GM12874 (cell line): ENCODE data around the gene CDH13.

ENCODE experiments used
- TF ChIP-seq, protein P1 (sequence below): IDR thresholded peaks from 2 replicates; pipeline ENCODE4 v1.5.1; 2011; ENCODE audit warnings: low read depth, mild to moderate bottlenecking, control low read depth, low read length, moderate library complexity; ENCODE audit not compliant: insufficient read depth

Gene CDH13

DNA sequence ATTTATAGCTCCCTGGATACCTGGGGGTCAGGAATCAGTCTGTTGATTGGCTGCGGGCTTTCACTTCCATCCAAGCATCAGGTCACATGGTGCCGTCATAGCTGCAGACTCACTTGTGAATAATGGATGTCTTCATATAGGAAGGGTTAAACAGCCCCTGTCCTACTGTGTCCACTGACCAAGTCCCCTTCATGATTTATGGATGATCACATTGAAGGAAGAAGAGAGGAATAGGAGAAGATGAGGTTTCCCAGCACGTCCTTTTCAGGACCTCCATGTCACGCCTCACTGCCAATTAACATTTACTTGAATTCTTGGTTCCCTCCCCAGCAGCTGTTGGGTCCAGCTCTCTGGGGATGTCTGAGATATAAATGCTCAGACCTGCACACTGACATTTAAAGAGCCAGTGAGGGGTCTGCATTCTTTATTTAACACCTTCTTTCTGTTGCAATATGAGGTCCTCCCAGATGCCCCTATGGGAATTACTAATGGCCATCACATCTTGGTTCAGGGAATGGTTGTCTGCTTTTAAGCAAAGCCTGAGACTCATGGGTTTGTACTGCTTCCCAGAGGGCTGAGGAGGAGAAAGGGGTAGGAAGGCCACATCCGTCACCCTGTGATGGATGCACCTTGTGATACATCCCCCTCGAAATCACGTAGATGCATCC lies 950.4 kb downstream of the CDH13 start:
- TF ChIP-seq, protein P1, sequence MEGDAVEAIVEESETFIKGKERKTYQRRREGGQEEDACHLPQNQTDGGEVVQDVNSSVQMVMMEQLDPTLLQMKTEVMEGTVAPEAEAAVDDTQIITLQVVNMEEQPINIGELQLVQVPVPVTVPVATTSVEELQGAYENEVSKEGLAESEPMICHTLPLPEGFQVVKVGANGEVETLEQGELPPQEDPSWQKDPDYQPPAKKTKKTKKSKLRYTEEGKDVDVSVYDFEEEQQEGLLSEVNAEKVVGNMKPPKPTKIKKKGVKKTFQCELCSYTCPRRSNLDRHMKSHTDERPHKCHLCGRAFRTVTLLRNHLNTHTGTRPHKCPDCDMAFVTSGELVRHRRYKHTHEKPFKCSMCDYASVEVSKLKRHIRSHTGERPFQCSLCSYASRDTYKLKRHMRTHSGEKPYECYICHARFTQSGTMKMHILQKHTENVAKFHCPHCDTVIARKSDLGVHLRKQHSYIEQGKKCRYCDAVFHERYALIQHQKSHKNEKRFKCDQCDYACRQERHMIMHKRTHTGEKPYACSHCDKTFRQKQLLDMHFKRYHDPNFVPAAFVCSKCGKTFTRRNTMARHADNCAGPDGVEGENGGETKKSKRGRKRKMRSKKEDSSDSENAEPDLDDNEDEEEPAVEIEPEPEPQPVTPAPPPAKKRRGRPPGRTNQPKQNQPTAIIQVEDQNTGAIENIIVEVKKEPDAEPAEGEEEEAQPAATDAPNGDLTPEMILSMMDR: no peak

DNA sequence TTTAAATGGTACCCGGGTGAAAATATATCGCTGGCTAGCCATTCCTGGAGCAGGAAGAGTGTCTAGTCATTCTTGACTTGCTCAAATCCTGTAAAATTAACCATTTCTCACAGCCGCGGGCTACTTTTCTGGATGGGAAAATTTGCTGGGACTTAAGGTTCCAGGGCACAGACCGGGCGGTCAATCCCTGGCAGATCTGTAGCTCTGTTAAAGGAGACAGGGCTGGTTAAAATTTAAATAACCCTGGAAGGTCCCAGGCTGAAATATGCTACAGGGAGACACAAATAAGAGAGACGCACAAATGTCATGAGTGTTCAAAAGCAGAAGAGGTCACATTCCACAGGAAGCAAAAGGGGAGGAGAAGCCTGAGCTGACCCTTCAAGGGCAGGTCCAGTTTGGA lies 951.4 kb downstream of the CDH13 start:
- TF ChIP-seq, protein P1: no peak

DNA sequence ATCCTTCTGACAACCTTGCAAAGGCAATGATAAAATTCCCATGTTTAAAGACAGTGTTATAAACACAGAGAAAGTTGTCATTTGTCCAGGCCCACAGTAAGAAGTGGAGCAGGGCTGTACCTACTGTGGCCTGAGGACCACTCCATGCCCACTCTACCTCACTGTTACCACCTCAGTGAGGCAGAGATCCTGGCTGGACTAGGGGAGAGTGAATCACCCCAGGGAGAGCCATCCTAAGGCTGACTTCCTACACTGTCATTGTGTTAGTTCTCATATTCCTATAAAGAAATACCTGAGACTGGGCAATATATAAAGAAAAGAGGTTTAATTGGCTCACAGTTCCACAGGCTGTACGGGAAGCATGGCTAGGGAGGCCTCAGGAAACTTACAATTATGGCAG lies 952.3 kb downstream of the CDH13 start:
- TF ChIP-seq, protein P1: no peak

DNA sequence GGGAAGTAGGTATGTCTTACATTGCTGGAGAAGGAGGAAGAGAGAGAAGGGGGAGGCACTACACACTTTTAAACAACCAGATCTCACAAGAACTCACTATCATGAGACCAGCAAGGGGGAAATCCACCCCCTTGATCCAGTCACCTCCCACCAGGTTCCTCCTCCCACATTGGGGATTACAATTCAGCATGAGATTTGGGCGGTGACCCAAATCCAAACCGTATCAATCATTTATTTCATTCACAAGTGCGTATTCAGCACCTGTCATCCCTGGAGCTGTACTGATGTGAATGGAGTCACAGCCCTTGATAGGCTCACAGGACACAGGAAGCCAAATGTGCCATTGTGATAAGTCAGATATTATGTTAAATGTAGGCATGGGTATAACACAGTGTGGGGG lies 952.7 kb downstream of the CDH13 start:
- TF ChIP-seq, protein P1: no peak

DNA sequence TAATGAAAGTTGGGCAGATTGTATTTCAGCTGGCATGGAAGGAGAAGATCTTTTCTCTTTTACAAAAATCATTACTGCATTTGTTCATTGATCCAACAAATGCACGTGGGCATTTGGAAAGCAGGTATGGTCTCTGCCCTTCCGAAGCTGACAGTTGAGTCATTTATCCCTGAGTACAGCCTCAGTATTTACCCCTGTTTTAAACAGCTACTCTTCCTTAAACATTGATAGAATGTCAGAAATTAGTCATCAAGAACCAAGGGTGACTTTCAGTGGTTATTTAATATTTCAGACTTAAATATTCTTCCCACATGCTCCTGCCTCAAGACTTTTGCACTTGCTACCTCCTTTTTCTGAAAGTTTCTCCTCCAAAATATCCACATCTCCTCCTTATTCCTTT lies 954.3 kb downstream of the CDH13 start:
- TF ChIP-seq, protein P1: no peak

DNA sequence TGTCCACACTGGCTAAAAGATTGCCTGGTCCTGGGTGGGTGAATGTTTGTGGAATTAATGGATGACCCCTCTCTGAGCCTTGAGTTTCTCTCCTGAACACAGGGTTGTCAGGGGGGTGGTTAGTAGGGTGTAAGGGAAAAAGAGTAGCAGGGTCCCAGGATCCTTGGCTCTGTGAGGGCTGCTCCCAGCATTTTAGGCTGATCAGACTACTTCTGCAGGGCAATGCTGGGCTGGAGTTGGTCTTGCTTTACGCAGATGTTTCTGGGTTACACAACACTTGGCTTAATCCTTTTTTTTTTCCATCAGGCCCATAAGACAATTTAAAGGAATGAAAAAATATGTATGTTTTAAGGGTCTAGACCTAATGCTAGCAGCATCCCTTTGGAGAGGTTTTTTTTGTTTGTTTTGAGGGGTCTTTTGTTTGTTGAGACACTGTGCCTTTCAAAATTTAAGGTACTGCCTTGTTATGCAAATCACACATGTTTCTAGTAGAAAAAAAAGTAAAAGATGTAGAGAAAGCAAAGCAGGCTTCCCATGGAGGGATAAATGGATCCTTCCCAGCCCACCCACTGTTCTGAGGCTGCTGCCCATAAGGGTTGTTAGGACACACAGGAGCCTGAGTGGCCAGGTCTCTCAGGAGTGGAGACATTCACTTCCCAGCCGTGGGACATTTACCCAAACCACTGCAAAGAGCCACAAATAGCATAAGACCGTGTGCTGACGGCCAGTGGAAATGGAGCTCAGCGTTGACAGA lies 955.4 kb downstream of the CDH13 start:
- TF ChIP-seq, protein P1: no peak

DNA sequence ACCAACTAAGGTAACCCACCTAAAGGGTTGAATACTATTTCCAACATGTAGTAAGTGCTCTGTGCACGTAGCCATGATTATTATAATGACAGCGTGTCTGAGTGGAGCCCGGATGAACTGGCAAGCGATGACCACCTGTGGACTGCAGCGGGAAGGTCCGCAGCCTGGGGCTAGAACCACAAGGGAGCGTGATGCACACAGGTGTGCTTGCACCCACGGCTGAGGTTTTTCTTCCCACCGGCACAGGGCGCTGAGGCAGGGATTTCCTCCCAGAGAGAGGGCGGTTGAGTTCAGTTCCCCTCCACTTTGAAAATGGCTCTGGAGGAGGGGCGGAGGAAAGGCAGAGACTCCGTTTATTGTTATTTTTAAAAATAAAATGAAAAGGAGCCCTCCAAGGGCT lies 959.3 kb downstream of the CDH13 start:
- TF ChIP-seq, protein P1: no peak
